ENCODE measurements around the gene CFI.
"Not testable (repeated sequence)": the region's sequence is repeated elsewhere in the genome, so short reads cannot be mapped to it uniquely, and the experiment has no call there.

The CFI gene

GRCh38 chr4:109787807-109788206 lies 14.0 kb downstream of the CFI start:
- no peak for DNase-seq

GRCh38 chr4:109786846-109787245 lies 15.0 kb downstream of the CFI start:
- DNase-seq: no peak

- DNase-seq: not testable (repeated sequence)
Measured at GRCh38 chr4:109782092-109782491, 19.7 kb downstream of the CFI start.

- DNase-seq: no peak
Measured at GRCh38 chr4:109764789-109765402, 36.9 kb downstream of the CFI start.

- DNase-seq: no peak
Measured at GRCh38 chr4:109764376-109764775, 37.4 kb downstream of the CFI start.

GRCh38 chr4:109760682-109761081 lies 41.1 kb downstream of the CFI start:
- no peak for DNase-seq

- DNase-seq: no peak
Measured at GRCh38 chr4:109755656-109756055, 46.1 kb downstream of the CFI start.

GRCh38 chr4:109754093-109754857 lies 47.5 kb downstream of the CFI start:
- no peak for DNase-seq

- DNase-seq: no peak
Measured at GRCh38 chr4:109752525-109752924, 49.3 kb downstream of the CFI start.

- no peak for DNase-seq
Measured at GRCh38 chr4:109751852-109752251, 49.9 kb downstream of the CFI start.

GRCh38 chr4:109750652-109751244 lies 51.1 kb downstream of the CFI start:
- no peak for DNase-seq

- DNase-seq: no peak
Measured at GRCh38 chr4:109749388-109750082, 52.3 kb downstream of the CFI start.

- DNase-seq: no peak
Measured at GRCh38 chr4:109748114-109748513, 53.7 kb downstream of the CFI start.

GRCh38 chr4:109746728-109747127 lies 55.1 kb downstream of the CFI start:
- DNase-seq: no peak

GRCh38 chr4:109745830-109746229 lies 56.0 kb downstream of the CFI start:
- no peak for DNase-seq

- no peak for DNase-seq
Measured at GRCh38 chr4:109739547-109739946, 62.3 kb downstream of the CFI start.

GRCh38 chr4:109738104-109738872 lies 63.5 kb downstream of the CFI start:
- DNase-seq: no peak

GRCh38 chr4:109735566-109736365 lies 66.0 kb downstream of the CFI start:
- no peak for DNase-seq

GRCh38 chr4:109733728-109734127 lies 68.1 kb downstream of the CFI start:
- no peak for DNase-seq

GRCh38 chr4:109730619-109731545 lies 70.9 kb downstream of the CFI start:
- DNase-seq: no peak

All from NCI-H2029 (cell line).